Loucy (cell line): Measurements from ENCODE around the gene STAC3.

Source experiments
- H2AFZ ChIP-seq: fragments of 200-600 bp; sonication (generic); 2 replicates; pipeline ENCODE4 v1.6.0; 2016; ENCODE audit warnings: antibody characterized with exemption, mild to moderate bottlenecking, low read length, moderate library complexity
- H3F3A ChIP-seq: fragments of 200-600 bp; 2 replicates; pipeline ENCODE4 v1.6.0; 2016; ENCODE audit warnings: antibody characterized with exemption, low read depth, mild to moderate bottlenecking
- H3K27me3 ChIP-seq: fragments of 200-600 bp; sonication (generic); 2 replicates; pipeline ENCODE4 v1.6.1; 2014; ENCODE audit warnings: low read length, mild to moderate bottlenecking; ENCODE audit not compliant: insufficient read depth, poor library complexity, severe bottlenecking
- H3K36me3 ChIP-seq: fragments of 200-600 bp; sonication (generic); 2 replicates; pipeline ENCODE4 v1.6.1; 2016; ENCODE audit warnings: low read length; ENCODE audit not compliant: insufficient read depth
- H3K4me1 ChIP-seq: fragments of 200-600 bp; sonication (generic); 2 replicates; pipeline ENCODE4 v1.5.1; 2014; ENCODE audit warnings: low read length, mild to moderate bottlenecking; ENCODE audit not compliant: insufficient read depth, poor library complexity, severe bottlenecking
- H3K4me2 ChIP-seq: fragments of 200-600 bp; sonication (generic); 2 replicates; pipeline ENCODE4 v1.6.0; 2014; ENCODE audit warnings: antibody characterized with exemption, low read length, low read depth, mild to moderate bottlenecking; ENCODE audit not compliant: poor library complexity, severe bottlenecking
- H3K4me3 ChIP-seq: fragments of 200-600 bp; sonication (generic); 2 replicates; pipeline ENCODE4 v1.5.1; 2014; ENCODE audit warnings: low read length, mild to moderate bottlenecking, mixed read lengths; ENCODE audit not compliant: poor library complexity, severe bottlenecking
- H3K79me2 ChIP-seq: fragments of 200-600 bp; sonication (generic); 2 replicates; pipeline ENCODE4 v1.6.1; 2014; ENCODE audit warnings: low read length; ENCODE audit not compliant: insufficient read depth
- H3K9ac ChIP-seq: fragments of 200-600 bp; sonication (generic); 2 replicates; pipeline ENCODE4 v1.6.0; 2014; ENCODE audit warnings: mild to moderate bottlenecking, low read depth, low read length, moderate library complexity; ENCODE audit not compliant: poor library complexity, severe bottlenecking
- H3K9me2 ChIP-seq: fragments of 200-600 bp; sonication (generic); replicated peaks from 2 replicates; pipeline ENCODE4 v1.6.1; 2016; ENCODE audit warnings: low read depth, low read length, mixed read lengths
- H3K9me3 ChIP-seq: fragments of 200-600 bp; sonication (generic); 2 replicates; pipeline ENCODE4 v1.6.1; 2014; ENCODE audit warnings: mild to moderate bottlenecking, antibody characterized with exemption, low read length, low read depth; ENCODE audit not compliant: insufficient read depth
- H4K20me1 ChIP-seq: fragments of 200-600 bp; sonication (generic); 2 replicates; pipeline ENCODE4 v1.6.0; 2014; ENCODE audit warnings: antibody characterized with exemption, low read length, mild to moderate bottlenecking; ENCODE audit not compliant: insufficient read depth, poor library complexity, severe bottlenecking
- EZH2phosphoT487 ChIP-seq: fragments of 200-600 bp; IDR thresholded peaks from 2 replicates; pipeline ENCODE4 v1.6.1; 2018; ENCODE audit warnings: antibody characterized with exemption, mild to moderate bottlenecking, moderate library complexity, borderline replicate concordance
- TF ChIP-seq, protein P1 (sequence below): fragments of 200-600 bp; sonication (generic); conservative IDR thresholded peaks from 2 replicates; pipeline ENCODE4 v1.5.1; 2014; ENCODE audit warnings: mild to moderate bottlenecking, antibody characterized with exemption, low read length

The STAC3 gene

DNA sequence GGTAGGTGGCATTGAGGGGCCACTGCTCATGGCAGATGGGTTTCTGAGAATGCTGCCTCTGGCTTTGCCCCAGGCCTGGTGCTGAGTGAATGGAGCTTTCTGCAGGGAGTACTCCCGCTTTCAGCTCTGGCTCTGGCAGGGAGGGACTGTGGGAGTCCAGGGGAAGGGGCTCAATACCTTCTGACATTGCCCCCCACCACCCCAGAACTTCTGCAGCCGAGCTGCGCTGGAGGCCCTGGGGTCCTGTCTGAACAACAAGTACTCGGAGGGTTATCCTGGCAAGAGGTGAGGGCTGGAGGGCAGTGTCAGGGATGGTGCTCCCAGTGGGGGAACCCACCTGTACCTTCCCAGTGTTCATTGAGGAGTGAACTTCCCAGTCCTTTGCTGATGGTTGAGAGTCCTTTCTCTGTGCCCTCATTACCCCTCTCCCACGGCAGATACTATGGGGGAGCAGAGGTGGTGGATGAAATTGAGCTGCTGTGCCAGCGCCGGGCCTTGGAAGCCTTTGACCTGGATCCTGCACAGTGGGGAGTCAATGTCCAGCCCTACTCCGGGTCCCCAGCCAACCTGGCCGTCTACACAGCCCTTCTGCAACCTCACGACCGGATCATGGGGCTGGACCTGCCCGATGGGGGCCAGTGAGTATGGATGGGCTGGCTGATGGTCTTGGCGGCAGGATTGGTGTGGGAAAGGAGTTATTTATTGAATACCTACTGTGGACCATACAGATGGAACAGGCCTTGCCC is 19.5 kb downstream of the STAC3 start:
- peak overlapping the region; percentile 95 for H3K4me2 ChIP-seq
- no peaks in the 10 kb centered on the region for H3K9me2 ChIP-seq
- H3K79me2 ChIP-seq = peaks cover 44% of the 10 kb centered on the region
- H3K4me3 ChIP-seq = peak overlapping the region; percentile 87
- H3K27me3 ChIP-seq = no peaks in the 10 kb centered on the region
- no peaks in the 10 kb centered on the region for H3K9me3 ChIP-seq
- peaks cover 30% of the 10 kb centered on the region; the same call in 1 of the 2 replicates for H3K36me3 ChIP-seq
- H3F3A ChIP-seq = no peaks in the 10 kb centered on the region
- no peak overlapping the region for H2AFZ ChIP-seq
- TF ChIP-seq, protein P1, sequence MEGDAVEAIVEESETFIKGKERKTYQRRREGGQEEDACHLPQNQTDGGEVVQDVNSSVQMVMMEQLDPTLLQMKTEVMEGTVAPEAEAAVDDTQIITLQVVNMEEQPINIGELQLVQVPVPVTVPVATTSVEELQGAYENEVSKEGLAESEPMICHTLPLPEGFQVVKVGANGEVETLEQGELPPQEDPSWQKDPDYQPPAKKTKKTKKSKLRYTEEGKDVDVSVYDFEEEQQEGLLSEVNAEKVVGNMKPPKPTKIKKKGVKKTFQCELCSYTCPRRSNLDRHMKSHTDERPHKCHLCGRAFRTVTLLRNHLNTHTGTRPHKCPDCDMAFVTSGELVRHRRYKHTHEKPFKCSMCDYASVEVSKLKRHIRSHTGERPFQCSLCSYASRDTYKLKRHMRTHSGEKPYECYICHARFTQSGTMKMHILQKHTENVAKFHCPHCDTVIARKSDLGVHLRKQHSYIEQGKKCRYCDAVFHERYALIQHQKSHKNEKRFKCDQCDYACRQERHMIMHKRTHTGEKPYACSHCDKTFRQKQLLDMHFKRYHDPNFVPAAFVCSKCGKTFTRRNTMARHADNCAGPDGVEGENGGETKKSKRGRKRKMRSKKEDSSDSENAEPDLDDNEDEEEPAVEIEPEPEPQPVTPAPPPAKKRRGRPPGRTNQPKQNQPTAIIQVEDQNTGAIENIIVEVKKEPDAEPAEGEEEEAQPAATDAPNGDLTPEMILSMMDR = no peak
- no peak for TF ChIP-seq EZH2phosphoT487
- peak overlapping the region; percentile 94 for H3K9ac ChIP-seq
- H4K20me1 ChIP-seq = peaks cover 47% of the 10 kb centered on the region
- H3K4me1 ChIP-seq = peaks cover 50% of the 10 kb centered on the region

- Histone ChIP-seq H3K9me3 (no peaks in the 10 kb centered on the region), H3K4me2 (peak overlapping the region; percentile 95), H2AFZ (no peak overlapping the region), H3K9ac (peak overlapping the region; percentile 94), H3K27me3 (no peaks in the 10 kb centered on the region), H3F3A (no peaks in the 10 kb centered on the region), H3K36me3 (peaks cover 30% of the 10 kb centered on the region; the same call in 1 of the 2 replicates), H3K4me1 (peaks cover 50% of the 10 kb centered on the region), H3K79me2 (peaks cover 44% of the 10 kb centered on the region), H4K20me1 (peaks cover 47% of the 10 kb centered on the region), H3K9me2 (no peaks in the 10 kb centered on the region), H3K4me3 (peak overlapping the region; percentile 87)
- no peak for TF ChIP-seq EZH2phosphoT487
- TF ChIP-seq, protein P1 = no peak
Observed at GRCh38 chr12:57230381-57231155, 20.4 kb downstream of the STAC3 start.

- H3K9me3 ChIP-seq = no peaks in the 10 kb centered on the region
- H3K4me3 ChIP-seq = peak within 1 kb of the TSS; percentile 87
- peak within 1 kb of the TSS; percentile 94 for H3K9ac ChIP-seq
- no peaks in the 10 kb centered on the region for H3K9me2 ChIP-seq
- peak within 1 kb of the TSS; percentile 67 for H2AFZ ChIP-seq
- peak within 1 kb of the TSS; percentile 95 for H3K4me2 ChIP-seq
- no peaks in the 10 kb centered on the region for H3F3A ChIP-seq
- no peaks in the 10 kb centered on the region for H3K27me3 ChIP-seq
- peaks cover 41% of the 10 kb centered on the region for H4K20me1 ChIP-seq
- TF ChIP-seq, protein P1 = no peak
- no peak for TF ChIP-seq EZH2phosphoT487
- H3K79me2 ChIP-seq = peaks cover 44% of the 10 kb centered on the region
- peaks cover 30% of the 10 kb centered on the region; the same call in 1 of the 2 replicates for H3K36me3 ChIP-seq
- peaks cover 50% of the 10 kb centered on the region for H3K4me1 ChIP-seq
Observed at GRCh38 chr12:57229634-57230380, 21.2 kb downstream of the STAC3 start, which contains the start of gene SHMT2. Gene SHMT2 (plus strand): TSS chr12:57229711. CDS start chr12:57229779, 68 bp downstream.
